K562 (cell line): Measurements from ENCODE around the gene METTL2B. TPM values are rescaled to one million over a fixed set of nuclear protein-coding genes. Genes with fewer than 3 reads are reported as not detected.

Experiments used
- ASH1L ChIP-seq: fragments of 450-650 bp; IDR thresholded peaks from 2 replicates; pipeline ENCODE4 v1.6.1; 2018; ENCODE audit warnings: borderline replicate concordance, mild to moderate bottlenecking, low read depth; ENCODE audit not compliant: partially characterized antibody
- BRF2 ChIP-seq: IDR thresholded peaks from 3 replicates; pipeline ENCODE4 v1.6.1; 2011; ENCODE audit warnings: borderline replicate concordance, mild to moderate bottlenecking; ENCODE audit not compliant: insufficient read length, insufficient read depth
- ELF1 ChIP-seq: fragments of 200-800 bp; sonication (Bioruptor generic); IDR thresholded peaks from 2 replicates; pipeline ENCODE4 v1.6.1; 2016; ENCODE audit warnings: missing genetic modification characterization, missing compliant biosample characterization
- FOSL1 ChIP-seq: fragments of 200-800 bp; sonication (Bioruptor generic); conservative IDR thresholded peaks from 2 replicates; pipeline ENCODE4 v1.6.1; 2016; ENCODE audit warnings: missing genetic modification characterization, missing compliant biosample characterization
- GTF2A2 ChIP-seq: IDR thresholded peaks from 2 replicates; pipeline ENCODE4 v1.6.1; 2016; ENCODE audit warnings: mild to moderate bottlenecking, missing genetic modification characterization, missing compliant biosample characterization
- ILK ChIP-seq: fragments of 450-650 bp; IDR thresholded peaks from 2 replicates; pipeline ENCODE4 v1.6.1; 2016; ENCODE audit warnings: missing genetic modification characterization, low read depth, mild to moderate bottlenecking, missing compliant biosample characterization, moderate library complexity, borderline replicate concordance
- MTA1 ChIP-seq: fragments of 450-650 bp; IDR thresholded peaks from 2 replicates; pipeline ENCODE4 v1.6.1; 2017; ENCODE audit warnings: borderline replicate concordance
- NONO ChIP-seq, 2 experiments: fragments of 200-400 bp in 1 of 2; fragments of 450-650 bp in 1 of 2; formaldehyde crosslinking in 1 of 2; IDR thresholded peaks; 2 replicates each; pipeline ENCODE4 v1.6.1; 2017; ENCODE audit warnings: low read depth in 2 of 2, mild to moderate bottlenecking in 2 of 2, moderate library complexity in 2 of 2, low read length in 1 of 2
- OTX1 ChIP-seq: fragments of 450-650 bp; formaldehyde crosslinking; IDR thresholded peaks from 2 replicates; pipeline ENCODE4 v1.4.0; 2022; ENCODE audit warnings: mild to moderate bottlenecking
- RCOR1 ChIP-seq, 2 experiments: IDR thresholded peaks; 2 replicates each; pipeline ENCODE4 v1.6.1; 2012; ENCODE audit warnings: low read depth in 2 of 2, low read length in 2 of 2, borderline replicate concordance in 1 of 2, improper control_type of control experiment in 1 of 2
- RFX1 ChIP-seq: fragments of 450-650 bp; IDR thresholded peaks from 2 replicates; pipeline ENCODE4 v1.6.1; 2016; ENCODE audit warnings: mild to moderate bottlenecking, moderate library complexity
- SNIP1 ChIP-seq: fragments of 450-650 bp; IDR thresholded peaks from 2 replicates; pipeline ENCODE4 v1.7.1; 2017; ENCODE audit warnings: low read depth, mild to moderate bottlenecking
- SOX6 ChIP-seq: fragments of 450-650 bp; IDR thresholded peaks from 2 replicates; pipeline ENCODE4 v1.6.1; 2014; ENCODE audit warnings: mild to moderate bottlenecking
- SRSF1 ChIP-seq: fragments of 200-400 bp; formaldehyde crosslinking; IDR thresholded peaks from 2 replicates; pipeline ENCODE4 v1.6.1; 2017; ENCODE audit warnings: mild to moderate bottlenecking, low read depth, low read length, moderate library complexity
- TFAM ChIP-seq: fragments of 250-450 bp; sonication (Bioruptor Pico); conservative IDR thresholded peaks from 2 replicates; pipeline ENCODE4 v1.5.0; 2021; ENCODE audit warnings: mild to moderate bottlenecking, moderate library complexity
- TGIF2 ChIP-seq: sonication (generic); formaldehyde crosslinking; IDR thresholded peaks from 2 replicates; pipeline ENCODE4 v1.8.1; 2022; ENCODE audit warnings: mild to moderate bottlenecking, missing genetic modification reagents, moderate library complexity
- ZBTB8A ChIP-seq: fragments of 450-650 bp; IDR thresholded peaks from 2 replicates; pipeline ENCODE4 v1.6.1; 2018; ENCODE audit warnings: mild to moderate bottlenecking, moderate library complexity; ENCODE audit not compliant: partially characterized antibody
- ZFP36 ChIP-seq: fragments of 150-350 bp; IDR thresholded peaks from 2 replicates; pipeline ENCODE4 v1.6.1; 2018; ENCODE audit warnings: low read length, low read depth; ENCODE audit not compliant: partially characterized antibody
- ZNF133 ChIP-seq: fragments of 250-450 bp; sonication (Bioruptor Pico); IDR thresholded peaks from 2 replicates; pipeline ENCODE4 v1.4.0; 2020; ENCODE audit warnings: mild to moderate bottlenecking
- ZNF224 ChIP-seq: sonication (generic); formaldehyde crosslinking; IDR thresholded peaks from 2 replicates; pipeline ENCODE4 v1.8.0; 2022; ENCODE audit warnings: mild to moderate bottlenecking, missing genetic modification reagents
- ZNF239 ChIP-seq: fragments of 250-450 bp; sonication (Bioruptor Pico); IDR thresholded peaks from 2 replicates; pipeline ENCODE4 v1.4.0; 2020; ENCODE audit warnings: mild to moderate bottlenecking
- ZNF507 ChIP-seq: conservative IDR thresholded peaks from 2 replicates; pipeline ENCODE4 v1.6.1; 2017; ENCODE audit warnings: missing genetic modification characterization, missing compliant biosample characterization
- ZNF57 ChIP-seq: fragments of 450-650 bp; formaldehyde crosslinking; IDR thresholded peaks from 2 replicates; pipeline ENCODE4 v1.4.0; 2020; ENCODE audit warnings: mild to moderate bottlenecking, moderate library complexity
- ZNF586 ChIP-seq: fragments of 450-650 bp; formaldehyde crosslinking; conservative IDR thresholded peaks from 2 replicates; pipeline ENCODE4 v1.4.0; 2020; ENCODE audit warnings: mild to moderate bottlenecking, moderate library complexity
- polyA plus RNA-seq, 8 experiments: library from polyadenylated mRNA; depleted of rRNA in 4 of 8; stranded (reverse) in 5 of 8; unstranded in 3 of 8; fragments of >200 nt; fragmentation: Nextera tagmentation in 2 of 8; fragmentation: Illumina TruSeq in 1 of 8; extraction: Ambion mirVana in 2 of 8; extraction: Trizol in 1 of 8; gene quantifications; 2 replicates each; pipeline versions ENCODE4 v1.2.1 to v1.2.3, GENCODE V29; 2011 to 2014; ENCODE audit warnings: inconsistent platforms in 1 of 8, missing spikeins in 1 of 8
- total RNA-seq, 7 experiments: library from RNA; depleted of rRNA in 6 of 7; stranded (reverse); fragments of >200 nt in 6 of 7; fragmentation: Illumina TruSeq in 2 of 7; extraction: Trizol in 2 of 7; gene quantifications; 2 replicates each; pipeline versions ENCODE4 v1.2.1 to v1.2.3, GENCODE V29; 2011 to 2021; ENCODE audit warnings: low replicate concordance in 1 of 7
- TF ChIP-seq, protein P1 (sequence below), 3 experiments: fragments of 200-800 bp in 1 of 3; sonication (Bioruptor generic) in 1 of 3; sonication (generic) in 1 of 3; formaldehyde crosslinking in 1 of 3; IDR thresholded peaks; 2 replicates each; pipeline versions ENCODE4 v1.6.1 to v1.8.0; 2016 to 2022; ENCODE audit warnings: mild to moderate bottlenecking in 2 of 3, missing compliant biosample characterization in 2 of 3, missing genetic modification characterization in 2 of 3, missing genetic modification reagents in 1 of 3

METTL2B gene
- total and polyA plus RNA-seq, 9 of the 15 experiments (the other 6 are each of a cell fraction or from before 2014, with no cell fraction given) = 35.9 to 95.7 (median 79.2) TPM

DNA sequence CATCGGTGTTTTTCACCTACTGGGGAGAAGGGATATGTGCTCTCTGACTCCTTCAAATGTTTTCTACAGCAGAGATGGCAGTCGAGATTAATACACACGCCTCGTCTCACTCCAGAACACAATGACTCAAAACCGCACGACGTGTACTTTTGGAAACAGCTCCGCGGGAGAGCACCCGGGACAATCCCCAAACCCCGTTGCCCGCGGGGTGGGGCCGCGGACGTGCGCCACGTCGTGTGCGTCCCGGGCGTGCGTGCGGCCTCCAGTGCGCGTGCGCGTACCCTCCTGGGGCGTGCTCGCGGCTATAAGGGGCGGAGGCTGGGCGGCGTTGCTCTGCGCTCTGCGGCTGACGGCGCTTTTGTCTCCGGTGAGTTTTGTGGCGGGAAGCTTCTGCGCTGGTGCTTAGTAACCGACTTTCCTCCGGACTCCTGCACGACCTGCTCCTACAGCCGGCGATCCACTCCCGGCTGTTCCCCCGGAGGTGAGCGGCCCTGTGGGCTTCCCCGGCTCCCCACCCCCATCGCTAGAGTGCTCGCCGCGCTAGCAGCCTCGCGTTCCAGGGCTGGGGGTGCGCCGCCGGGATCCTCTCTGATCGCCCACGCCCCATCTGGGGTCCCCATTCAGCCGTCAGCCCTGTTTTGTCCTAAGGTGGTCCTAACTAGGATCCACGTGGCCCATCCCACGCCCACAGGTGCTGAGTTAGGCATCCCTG, 20.8 kb upstream of the METTL2B start, which contains the start of gene HILPDA (continued):
- TF ChIP-seq ZNF133 (CRISPR knock-in tag) = no peak
- no peak for TF ChIP-seq ASH1L
- TF ChIP-seq ZNF57 (CRISPR knock-in tag) = no peak
- peak; percentile 22; the same call in 1 of the 2 replicates for TF ChIP-seq ZNF224 (CRISPR knock-in tag)
- peak in 1 of 2 experiments; percentile 80; a peak in 2 of 4 replicates for TF ChIP-seq RCOR1 (IDR thresholded peaks at IDR 0.05; ENCODE audit: borderline replicate concordance in 1 of 2, low read depth in 2 of 2, low read length in 2 of 2)
- peak; percentile 57; the same call in 1 of the 2 replicates for TF ChIP-seq TGIF2
- no peak for TF ChIP-seq OTX1 (CRISPR knock-in tag)
- no peak for TF ChIP-seq ILK (tag)
- TF ChIP-seq GTF2A2 = no peak
- no peak for TF ChIP-seq ZNF507 (tag)
- TF ChIP-seq ZBTB8A = no peak
- no peak for TF ChIP-seq SRSF1
- no peak for TF ChIP-seq BRF2
- TF ChIP-seq ZNF239 (CRISPR knock-in tag) = no peak
- TF ChIP-seq RFX1 = peak; percentile 37; the same call in 1 of the 2 replicates
- TF ChIP-seq SNIP1 = no peak
- peak; percentile 26 for TF ChIP-seq ZFP36
- TF ChIP-seq TFAM = no peak
- peak; percentile 96 for TF ChIP-seq SOX6
- peak; percentile 79; the same call in 1 of the 2 replicates for TF ChIP-seq MTA1
- TF ChIP-seq ZNF586 (CRISPR knock-in tag) = no peak
- TF ChIP-seq NONO (IDR thresholded peaks at IDR 0.05; ENCODE audit: low read depth in 2 of 2, low read length in 1 of 2) = no peak; a peak in 1 of 4 replicates
- TF ChIP-seq, protein P1, sequence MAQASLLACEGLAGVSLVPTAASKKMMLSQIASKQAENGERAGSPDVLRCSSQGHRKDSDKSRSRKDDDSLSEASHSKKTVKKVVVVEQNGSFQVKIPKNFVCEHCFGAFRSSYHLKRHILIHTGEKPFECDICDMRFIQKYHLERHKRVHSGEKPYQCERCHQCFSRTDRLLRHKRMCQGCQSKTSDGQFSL (CRISPR knock-in tag; IDR thresholded peaks at IDR 0.05) = peak; percentile 78
- TF ChIP-seq, protein P1 (tag; IDR thresholded peaks at IDR 0.05) = no peak
- TF ChIP-seq ELF1 = no peak
- peak; percentile 91 for TF ChIP-seq FOSL1 (tag)
